ENCODE measurements around the gene FARSA. TPM values are rescaled to one million over a fixed set of nuclear protein-coding genes. Genes with fewer than 3 reads are reported as not detected.

The FARSA gene
- total and polyA plus RNA-seq, 10 of the 15 experiments (the other 5 are each of a cell fraction or from before 2014, with no cell fraction given): 20.3 to 212 (median 76.4) TPM

DNA sequence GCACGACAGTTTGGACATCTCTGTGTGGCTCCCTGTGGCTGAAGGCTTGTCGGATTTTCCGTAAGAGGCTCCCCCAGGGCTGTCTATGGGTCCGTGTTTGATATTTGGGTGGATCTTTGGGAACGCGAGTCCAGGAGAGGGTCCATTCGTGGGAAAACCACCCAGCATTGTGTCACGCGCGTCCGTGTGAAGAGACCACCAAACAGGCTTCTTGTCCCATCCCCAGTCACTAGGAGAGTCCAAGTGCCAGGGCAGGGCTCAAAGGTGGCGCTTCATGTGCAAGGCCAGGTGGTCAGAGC, 48.9 kb downstream of the FARSA start:
- Histone ChIP-seq H3K4me3 (peak overlapping the region; percentile 69; the same call in 1 of the 2 replicates), H2AFZ (ENCODE audit: control insufficient read depth, low read depth, low read length) (peak overlapping the region; percentile 91), H3K79me2 (ENCODE audit: control insufficient read depth, insufficient read depth, low read length) (peaks cover 4% of the 10 kb centered on the region; the same call in 1 of the 2 replicates), H3K4me2 (ENCODE audit: control insufficient read depth, insufficient read depth) (peak overlapping the region; percentile 75), H3K27me3 (replicated peaks in 1 of 2; ENCODE audit: control insufficient read depth in 2 of 2, insufficient read depth in 2 of 2, low read length in 1 of 2) (no peaks in the 10 kb centered on the region; a peak in 1 of 4 replicates), H3K9ac (ENCODE audit: control insufficient read depth, insufficient read depth, low read length) (no peak overlapping the region), H4K20me1 (ENCODE audit: control insufficient read depth, insufficient read depth) (no peaks in the 10 kb centered on the region), H3K4me1 (ENCODE audit: control insufficient read depth, insufficient read depth, low read length) (peaks cover 16% of the 10 kb centered on the region), H3K9me3 (replicated peaks; ENCODE audit: control insufficient read depth, insufficient read depth, low read length) (peaks cover 7% of the 10 kb centered on the region), H3K27ac (ENCODE audit: control insufficient read depth, insufficient read depth) (no peak overlapping the region), H3K36me3 (ENCODE audit: control insufficient read depth in 2 of 2, insufficient read depth in 2 of 2, low read length in 1 of 2) (no peaks in the 10 kb centered on the region)
- FAIRE-seq (no peak), DNase-seq (ENCODE audit: low read depth, low spot score) (no peak), ATAC-seq (no peak)
- RAD21 ChIA-PET (ENCODE audit: unreplicated experiment): interaction anchor here (0.9 to 1.9 kb wide), 7 partner anchors 14 to 209 kb away, joined by 3 to 31 read pairs (median 4); partner anchors contain the start of gene FARSA
- SMC1A ChIA-PET (ENCODE audit: uncharacterized antibody, unreplicated experiment): interaction anchor here (0.8 to 3.2 kb wide), 5 partner anchors 49 to 93 kb away, joined by 3 to 29 read pairs (median 5); partner anchors contain the start of gene FARSA
- WGBS (ENCODE audit: insufficient coverage, insufficient replicate concordance, low lambda C conversion rate, missing lambda C conversion rate): 95% methylated on average over 12 of the region's 12 CpGs
- BruUV-seq (replicated peaks): no TSS peak
- CTCF ChIA-PET: interaction anchor here (0.8 to 13.2 kb wide), 16 partner anchors 9 to 177 kb away, joined by 3 to 182 read pairs (median 4); partner anchors contain the start of gene FARSA
- intact Hi-C loops (cut with micrococcal nuclease; ENCODE audit: unreplicated experiment) (no loop called here), in situ Hi-C loops (cut with MboI) (loop anchor here (10.0 kb wide), 1 partner anchor 210 kb away; no protein-coding TSS in a partner anchor)
- POLR2A ChIA-PET: interaction anchor here (0.6 to 2.1 kb wide), 5 partner anchors 14 to 83 kb away, joined by 4 to 11 read pairs (median 4); no protein-coding TSS in a partner anchor
- TF ChIP-seq CHD2 (IDR thresholded peaks at IDR 0.05; ENCODE audit: borderline replicate concordance, low read depth, low read length) (no peak), RELA (IDR thresholded peaks at IDR 0.05; ENCODE audit: borderline replicate concordance, partially characterized antibody) (no peak), FOXM1 (IDR thresholded peaks at IDR 0.05; ENCODE audit: low read depth, low read length) (no peak), RB1 (IDR thresholded peaks at IDR 0.05; ENCODE audit: borderline replicate concordance) (no peak), CREM (IDR thresholded peaks at IDR 0.05; ENCODE audit: low read depth) (no peak), SMAD5 (IDR thresholded peaks at IDR 0.05; ENCODE audit: low read depth) (no peak), RAD21 (IDR thresholded peaks at IDR 0.05; ENCODE audit: insufficient read depth, low read depth, low read length) (no peak), ZZZ3 (IDR thresholded peaks at IDR 0.05; ENCODE audit: control insufficient read depth, insufficient read length, low read depth) (no peak), ETV6 (conservative IDR thresholded peaks at IDR 0.05 in 1 of 2, IDR thresholded peaks at IDR 0.05 in 1 of 2; ENCODE audit: borderline replicate concordance in 1 of 2, low read depth in 1 of 2) (no peak), PML (IDR thresholded peaks at IDR 0.05; ENCODE audit: low read length) (no peak), BMI1 (IDR thresholded peaks at IDR 0.05; ENCODE audit: borderline replicate concordance) (no peak), POLR2AphosphoS5 (IDR thresholded peaks at IDR 0.05; ENCODE audit: low read length) (no peak)
- TF ChIP-seq, protein P1, sequence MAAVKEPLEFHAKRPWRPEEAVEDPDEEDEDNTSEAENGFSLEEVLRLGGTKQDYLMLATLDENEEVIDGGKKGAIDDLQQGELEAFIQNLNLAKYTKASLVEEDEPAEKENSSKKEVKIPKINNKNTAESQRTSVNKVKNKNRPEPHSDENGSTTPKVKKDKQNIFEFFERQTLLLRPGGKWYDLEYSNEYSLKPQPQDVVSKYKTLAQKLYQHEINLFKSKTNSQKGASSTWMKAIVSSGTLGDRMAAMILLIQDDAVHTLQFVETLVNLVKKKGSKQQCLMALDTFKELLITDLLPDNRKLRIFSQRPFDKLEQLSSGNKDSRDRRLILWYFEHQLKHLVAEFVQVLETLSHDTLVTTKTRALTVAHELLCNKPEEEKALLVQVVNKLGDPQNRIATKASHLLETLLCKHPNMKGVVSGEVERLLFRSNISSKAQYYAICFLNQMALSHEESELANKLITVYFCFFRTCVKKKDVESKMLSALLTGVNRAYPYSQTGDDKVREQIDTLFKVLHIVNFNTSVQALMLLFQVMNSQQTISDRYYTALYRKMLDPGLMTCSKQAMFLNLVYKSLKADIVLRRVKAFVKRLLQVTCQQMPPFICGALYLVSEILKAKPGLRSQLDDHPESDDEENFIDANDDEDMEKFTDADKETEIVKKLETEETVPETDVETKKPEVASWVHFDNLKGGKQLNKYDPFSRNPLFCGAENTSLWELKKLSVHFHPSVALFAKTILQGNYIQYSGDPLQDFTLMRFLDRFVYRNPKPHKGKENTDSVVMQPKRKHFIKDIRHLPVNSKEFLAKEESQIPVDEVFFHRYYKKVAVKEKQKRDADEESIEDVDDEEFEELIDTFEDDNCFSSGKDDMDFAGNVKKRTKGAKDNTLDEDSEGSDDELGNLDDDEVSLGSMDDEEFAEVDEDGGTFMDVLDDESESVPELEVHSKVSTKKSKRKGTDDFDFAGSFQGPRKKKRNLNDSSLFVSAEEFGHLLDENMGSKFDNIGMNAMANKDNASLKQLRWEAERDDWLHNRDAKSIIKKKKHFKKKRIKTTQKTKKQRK (IDR thresholded peaks at IDR 0.05; ENCODE audit: low read depth, low read length): no peak
- TF ChIP-seq, protein P2, sequence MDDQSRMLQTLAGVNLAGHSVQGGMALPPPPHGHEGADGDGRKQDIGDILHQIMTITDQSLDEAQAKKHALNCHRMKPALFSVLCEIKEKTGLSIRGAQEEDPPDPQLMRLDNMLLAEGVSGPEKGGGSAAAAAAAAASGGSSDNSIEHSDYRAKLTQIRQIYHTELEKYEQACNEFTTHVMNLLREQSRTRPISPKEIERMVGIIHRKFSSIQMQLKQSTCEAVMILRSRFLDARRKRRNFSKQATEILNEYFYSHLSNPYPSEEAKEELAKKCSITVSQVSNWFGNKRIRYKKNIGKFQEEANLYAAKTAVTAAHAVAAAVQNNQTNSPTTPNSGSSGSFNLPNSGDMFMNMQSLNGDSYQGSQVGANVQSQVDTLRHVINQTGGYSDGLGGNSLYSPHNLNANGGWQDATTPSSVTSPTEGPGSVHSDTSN (IDR thresholded peaks at IDR 0.05; ENCODE audit: insufficient replicate concordance, low read depth, low read length): no peak
- TF ChIP-seq, protein P3, sequence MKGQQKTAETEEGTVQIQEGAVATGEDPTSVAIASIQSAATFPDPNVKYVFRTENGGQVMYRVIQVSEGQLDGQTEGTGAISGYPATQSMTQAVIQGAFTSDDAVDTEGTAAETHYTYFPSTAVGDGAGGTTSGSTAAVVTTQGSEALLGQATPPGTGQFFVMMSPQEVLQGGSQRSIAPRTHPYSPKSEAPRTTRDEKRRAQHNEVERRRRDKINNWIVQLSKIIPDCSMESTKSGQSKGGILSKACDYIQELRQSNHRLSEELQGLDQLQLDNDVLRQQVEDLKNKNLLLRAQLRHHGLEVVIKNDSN (IDR thresholded peaks at IDR 0.05; ENCODE audit: borderline replicate concordance, extremely low read length, insufficient read depth, low read depth, low read length): no peak
- TF ChIP-seq, protein P4, sequence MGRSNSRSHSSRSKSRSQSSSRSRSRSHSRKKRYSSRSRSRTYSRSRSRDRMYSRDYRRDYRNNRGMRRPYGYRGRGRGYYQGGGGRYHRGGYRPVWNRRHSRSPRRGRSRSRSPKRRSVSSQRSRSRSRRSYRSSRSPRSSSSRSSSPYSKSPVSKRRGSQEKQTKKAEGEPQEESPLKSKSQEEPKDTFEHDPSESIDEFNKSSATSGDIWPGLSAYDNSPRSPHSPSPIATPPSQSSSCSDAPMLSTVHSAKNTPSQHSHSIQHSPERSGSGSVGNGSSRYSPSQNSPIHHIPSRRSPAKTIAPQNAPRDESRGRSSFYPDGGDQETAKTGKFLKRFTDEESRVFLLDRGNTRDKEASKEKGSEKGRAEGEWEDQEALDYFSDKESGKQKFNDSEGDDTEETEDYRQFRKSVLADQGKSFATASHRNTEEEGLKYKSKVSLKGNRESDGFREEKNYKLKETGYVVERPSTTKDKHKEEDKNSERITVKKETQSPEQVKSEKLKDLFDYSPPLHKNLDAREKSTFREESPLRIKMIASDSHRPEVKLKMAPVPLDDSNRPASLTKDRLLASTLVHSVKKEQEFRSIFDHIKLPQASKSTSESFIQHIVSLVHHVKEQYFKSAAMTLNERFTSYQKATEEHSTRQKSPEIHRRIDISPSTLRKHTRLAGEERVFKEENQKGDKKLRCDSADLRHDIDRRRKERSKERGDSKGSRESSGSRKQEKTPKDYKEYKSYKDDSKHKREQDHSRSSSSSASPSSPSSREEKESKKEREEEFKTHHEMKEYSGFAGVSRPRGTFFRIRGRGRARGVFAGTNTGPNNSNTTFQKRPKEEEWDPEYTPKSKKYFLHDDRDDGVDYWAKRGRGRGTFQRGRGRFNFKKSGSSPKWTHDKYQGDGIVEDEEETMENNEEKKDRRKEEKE (IDR thresholded peaks at IDR 0.05): no peak

Data from GM12878 (cell line).